ENCODE measurements around the gene GALNT7. TPM values are rescaled to one million over a fixed set of nuclear protein-coding genes. Genes with fewer than 3 reads are reported as not detected.

Gene GALNT7
- total RNA-seq, 1 experiment from 2014 or later, result 156 TPM

DNA sequence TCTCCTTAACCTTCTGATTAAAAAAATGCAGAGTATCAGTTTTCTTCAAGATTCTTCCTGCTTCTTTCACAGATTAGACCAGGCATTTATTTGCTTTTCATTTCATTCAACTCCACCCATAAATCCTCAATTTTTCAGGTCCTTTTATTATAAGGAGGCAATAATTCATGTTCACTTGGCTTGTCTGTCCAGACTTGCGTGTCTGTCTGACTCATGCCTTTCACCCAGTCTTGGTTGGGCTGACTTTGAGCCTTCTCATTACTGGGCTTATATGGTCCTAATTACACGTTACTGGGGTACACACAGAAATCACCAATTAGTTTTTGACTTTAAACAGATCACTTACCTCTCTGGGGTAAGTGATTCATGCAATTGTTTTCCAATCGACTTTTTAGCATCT, 48.8 kb upstream of the GALNT7 start:
- H3K36me3 ChIP-seq (ENCODE audit: control insufficient read depth, insufficient read depth, low read length), result no peaks in the 10 kb centered on the region
- no peaks in the 10 kb centered on the region for H3K9me3 ChIP-seq (ENCODE audit: control insufficient read depth, insufficient read depth, low read depth, low read length)
- no peak for TF ChIP-seq POLR2AphosphoS5 (IDR thresholded peaks at IDR 0.05; ENCODE audit: low read depth, low read length)
- TF ChIP-seq SIN3A (IDR thresholded peaks at IDR 0.05; ENCODE audit: borderline replicate concordance, insufficient read depth, low read depth, low read length), result no peak
- TF ChIP-seq, protein P1, sequence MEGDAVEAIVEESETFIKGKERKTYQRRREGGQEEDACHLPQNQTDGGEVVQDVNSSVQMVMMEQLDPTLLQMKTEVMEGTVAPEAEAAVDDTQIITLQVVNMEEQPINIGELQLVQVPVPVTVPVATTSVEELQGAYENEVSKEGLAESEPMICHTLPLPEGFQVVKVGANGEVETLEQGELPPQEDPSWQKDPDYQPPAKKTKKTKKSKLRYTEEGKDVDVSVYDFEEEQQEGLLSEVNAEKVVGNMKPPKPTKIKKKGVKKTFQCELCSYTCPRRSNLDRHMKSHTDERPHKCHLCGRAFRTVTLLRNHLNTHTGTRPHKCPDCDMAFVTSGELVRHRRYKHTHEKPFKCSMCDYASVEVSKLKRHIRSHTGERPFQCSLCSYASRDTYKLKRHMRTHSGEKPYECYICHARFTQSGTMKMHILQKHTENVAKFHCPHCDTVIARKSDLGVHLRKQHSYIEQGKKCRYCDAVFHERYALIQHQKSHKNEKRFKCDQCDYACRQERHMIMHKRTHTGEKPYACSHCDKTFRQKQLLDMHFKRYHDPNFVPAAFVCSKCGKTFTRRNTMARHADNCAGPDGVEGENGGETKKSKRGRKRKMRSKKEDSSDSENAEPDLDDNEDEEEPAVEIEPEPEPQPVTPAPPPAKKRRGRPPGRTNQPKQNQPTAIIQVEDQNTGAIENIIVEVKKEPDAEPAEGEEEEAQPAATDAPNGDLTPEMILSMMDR (IDR thresholded peaks at IDR 0.05), result no peak
- TF ChIP-seq, protein P2, sequence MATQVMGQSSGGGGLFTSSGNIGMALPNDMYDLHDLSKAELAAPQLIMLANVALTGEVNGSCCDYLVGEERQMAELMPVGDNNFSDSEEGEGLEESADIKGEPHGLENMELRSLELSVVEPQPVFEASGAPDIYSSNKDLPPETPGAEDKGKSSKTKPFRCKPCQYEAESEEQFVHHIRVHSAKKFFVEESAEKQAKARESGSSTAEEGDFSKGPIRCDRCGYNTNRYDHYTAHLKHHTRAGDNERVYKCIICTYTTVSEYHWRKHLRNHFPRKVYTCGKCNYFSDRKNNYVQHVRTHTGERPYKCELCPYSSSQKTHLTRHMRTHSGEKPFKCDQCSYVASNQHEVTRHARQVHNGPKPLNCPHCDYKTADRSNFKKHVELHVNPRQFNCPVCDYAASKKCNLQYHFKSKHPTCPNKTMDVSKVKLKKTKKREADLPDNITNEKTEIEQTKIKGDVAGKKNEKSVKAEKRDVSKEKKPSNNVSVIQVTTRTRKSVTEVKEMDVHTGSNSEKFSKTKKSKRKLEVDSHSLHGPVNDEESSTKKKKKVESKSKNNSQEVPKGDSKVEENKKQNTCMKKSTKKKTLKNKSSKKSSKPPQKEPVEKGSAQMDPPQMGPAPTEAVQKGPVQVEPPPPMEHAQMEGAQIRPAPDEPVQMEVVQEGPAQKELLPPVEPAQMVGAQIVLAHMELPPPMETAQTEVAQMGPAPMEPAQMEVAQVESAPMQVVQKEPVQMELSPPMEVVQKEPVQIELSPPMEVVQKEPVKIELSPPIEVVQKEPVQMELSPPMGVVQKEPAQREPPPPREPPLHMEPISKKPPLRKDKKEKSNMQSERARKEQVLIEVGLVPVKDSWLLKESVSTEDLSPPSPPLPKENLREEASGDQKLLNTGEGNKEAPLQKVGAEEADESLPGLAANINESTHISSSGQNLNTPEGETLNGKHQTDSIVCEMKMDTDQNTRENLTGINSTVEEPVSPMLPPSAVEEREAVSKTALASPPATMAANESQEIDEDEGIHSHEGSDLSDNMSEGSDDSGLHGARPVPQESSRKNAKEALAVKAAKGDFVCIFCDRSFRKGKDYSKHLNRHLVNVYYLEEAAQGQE (IDR thresholded peaks at IDR 0.05; ENCODE audit: insufficient read depth in 1 of 2, low read depth in 2 of 2, low read length in 1 of 2), result no peak
- no peak for TF ChIP-seq TCF7L2 (IDR thresholded peaks at IDR 0.05; ENCODE audit: low read depth, low read length)
- H3K4me1 ChIP-seq (ENCODE audit: control insufficient read depth, insufficient read depth, low read length), result 0 out of 2 replicates have a peak, but pooled peaks cover 2% of the 10 kb centered on the region
- no peak for DNase-seq (ENCODE audit: low read depth, low spot score)
- no peak overlapping the region for H3K27ac ChIP-seq (ENCODE audit: low read length)
- no peak overlapping the region for H3K4me3 ChIP-seq (ENCODE audit: low read depth in 2 of 2, low read length in 2 of 2)
- ChIA-PET CTCF (no interaction called here), POLR2A (no interaction called here)
- no peaks in the 10 kb centered on the region for H3K27me3 ChIP-seq (ENCODE audit: control insufficient read depth, insufficient read depth, low read length)
- no peak for ATAC-seq
- no TSS peak for BruUV-seq (replicated peaks)
- in situ Hi-C loops (cut with HindIII; ENCODE audit: low pct_unique_long_range_greater_than_20kb, low sequenced_read_pairs), result no loop called here
- intact Hi-C loops (cut with micrococcal nuclease; ENCODE audit: unreplicated experiment), result no loop called here

DNA sequence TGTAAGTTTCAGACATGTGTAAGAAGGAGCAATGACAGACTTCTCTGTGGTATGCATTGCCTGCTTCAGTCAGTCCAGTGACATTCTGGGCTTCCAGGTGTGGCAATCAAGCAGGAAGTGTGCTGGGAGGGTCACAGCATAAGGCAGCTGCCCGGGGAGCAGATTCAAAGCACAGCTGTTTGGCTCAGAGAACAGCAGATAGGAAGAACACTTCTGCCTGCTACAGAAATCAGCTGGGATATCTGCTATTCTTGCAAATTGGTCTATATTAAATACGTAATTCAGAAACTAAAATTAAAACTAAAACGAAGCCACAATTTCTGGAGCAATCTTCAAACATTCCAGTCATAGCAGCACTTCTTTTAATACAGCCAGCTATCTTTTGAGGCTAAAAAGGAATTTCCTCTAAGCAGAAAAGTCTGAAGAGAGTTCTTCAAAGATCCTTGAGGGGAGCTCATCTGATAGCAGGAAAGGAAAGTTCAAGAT, 47.5 kb upstream of the GALNT7 start:
- ATAC-seq (no peak), DNase-seq (ENCODE audit: low read depth, low spot score) (no peak)
- ChIA-PET CTCF (no interaction called here), POLR2A (interaction anchor here (0.6 kb wide), 1 partner anchor 14 kb away, joined by 3 read pairs; no protein-coding TSS in a partner anchor)
- Histone ChIP-seq H3K27ac (ENCODE audit: low read length) (no peak overlapping the region), H3K4me1 (ENCODE audit: control insufficient read depth, insufficient read depth, low read length) (0 out of 2 replicates have a peak, but pooled peaks cover 2% of the 10 kb centered on the region), H3K9me3 (ENCODE audit: control insufficient read depth, insufficient read depth, low read depth, low read length) (no peaks in the 10 kb centered on the region), H3K36me3 (ENCODE audit: control insufficient read depth, insufficient read depth, low read length) (no peaks in the 10 kb centered on the region), H3K4me3 (ENCODE audit: low read depth in 2 of 2, low read length in 2 of 2) (no peak overlapping the region), H3K27me3 (ENCODE audit: control insufficient read depth, insufficient read depth, low read length) (no peaks in the 10 kb centered on the region)
- in situ Hi-C loops (cut with HindIII; ENCODE audit: low pct_unique_long_range_greater_than_20kb, low sequenced_read_pairs) (no loop called here), intact Hi-C loops (cut with micrococcal nuclease; ENCODE audit: unreplicated experiment) (no loop called here)
- no TSS peak for BruUV-seq (replicated peaks)
- TF ChIP-seq TCF7L2 (IDR thresholded peaks at IDR 0.05; ENCODE audit: low read depth, low read length), result no peak

DNA sequence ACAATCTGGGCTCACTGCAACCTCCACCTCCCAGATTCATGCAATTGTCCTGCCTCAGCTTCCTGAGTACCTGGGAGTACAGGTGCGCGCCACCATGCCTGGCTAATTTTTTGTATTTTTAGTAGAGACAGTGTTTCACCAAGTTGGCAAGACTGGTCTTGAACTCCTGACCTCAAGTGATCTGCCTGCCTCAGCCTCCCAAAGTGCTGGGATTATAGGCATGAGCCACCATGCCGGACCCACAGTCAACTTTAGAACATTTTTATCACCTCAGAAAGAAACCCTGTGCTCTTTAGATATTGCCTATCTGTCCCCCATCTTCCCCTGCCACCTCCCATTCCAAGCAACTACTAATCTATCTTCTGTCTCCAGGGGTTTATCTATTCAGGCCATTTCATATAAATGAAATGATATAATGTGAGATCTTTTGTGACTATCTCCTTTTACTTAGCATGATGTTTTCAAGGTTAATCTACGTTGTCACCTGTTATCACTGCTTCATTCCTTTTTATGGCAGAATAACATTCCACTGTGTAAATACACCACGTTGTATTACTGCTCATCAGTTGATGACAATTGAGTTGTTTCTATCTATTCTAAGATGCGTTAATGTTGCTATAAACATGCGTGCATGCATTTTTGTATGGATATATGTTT, 44.3 kb upstream of the GALNT7 start:
- CTCF ChIA-PET, result no interaction called here

More for the DNA sequence above, 44.3 kb upstream of the GALNT7 start:
- Histone ChIP-seq H3K9me3 (ENCODE audit: control insufficient read depth, insufficient read depth, low read depth, low read length) (no peaks in the 10 kb centered on the region), H3K4me3 (ENCODE audit: low read depth in 2 of 2, low read length in 2 of 2) (no peak overlapping the region), H3K4me1 (ENCODE audit: control insufficient read depth, insufficient read depth, low read length) (0 out of 2 replicates have a peak, but pooled peaks cover 2% of the 10 kb centered on the region), H3K36me3 (ENCODE audit: control insufficient read depth, insufficient read depth, low read length) (no peaks in the 10 kb centered on the region), H3K27ac (ENCODE audit: low read length) (no peak overlapping the region), H3K27me3 (ENCODE audit: control insufficient read depth, insufficient read depth, low read length) (no peaks in the 10 kb centered on the region)
- no TSS peak for BruUV-seq (replicated peaks)
- ATAC-seq (no peak), DNase-seq (ENCODE audit: low read depth, low spot score) (no peak)
- TF ChIP-seq TCF7L2 (IDR thresholded peaks at IDR 0.05; ENCODE audit: low read depth, low read length) (no peak), SIN3A (IDR thresholded peaks at IDR 0.05; ENCODE audit: borderline replicate concordance, insufficient read depth, low read depth, low read length) (no peak), POLR2AphosphoS5 (IDR thresholded peaks at IDR 0.05; ENCODE audit: low read depth, low read length) (no peak)
- TF ChIP-seq, protein P2 (IDR thresholded peaks at IDR 0.05; ENCODE audit: insufficient read depth in 1 of 2, low read depth in 2 of 2, low read length in 1 of 2), result no peak
- TF ChIP-seq, protein P1 (IDR thresholded peaks at IDR 0.05), result no peak
- in situ Hi-C loops (cut with HindIII; ENCODE audit: low pct_unique_long_range_greater_than_20kb, low sequenced_read_pairs) (no loop called here), intact Hi-C loops (cut with micrococcal nuclease; ENCODE audit: unreplicated experiment) (no loop called here)
- POLR2A ChIA-PET, result no interaction called here
